Left lobe of liver (tissue), 2 donors: Measurements from ENCODE around the gene TNFRSF8. TPM values are rescaled to one million over a fixed set of nuclear protein-coding genes. Genes with fewer than 3 reads are reported as not detected.

Experiments
- ATAC-seq: fragments of 200-7000 bp; cut with Tn5 transposase; one replicate; pipeline ENCODE4 v1.9.1; 2020; ENCODE audit warnings: mild to moderate bottlenecking, moderate library complexity
- DNase-seq: peaks from one replicate; pipeline ENCODE4 v3.0.0-alpha.2; 2020; ENCODE audit warnings: low spot score
- total RNA-seq: library from RNA; stranded (reverse); gene quantifications from one replicate; pipeline ENCODE4 v1.2.1, GENCODE V29; 2021
- donor health status: DM: no; HTN: no; CAD: no; lungs with moderate emphysema.
- donor health status: DM: no; HTN: yes; CAD: no.

Gene TNFRSF8
- total RNA-seq, 1 donor from 2014 or later = 0.18 TPM

DNA sequence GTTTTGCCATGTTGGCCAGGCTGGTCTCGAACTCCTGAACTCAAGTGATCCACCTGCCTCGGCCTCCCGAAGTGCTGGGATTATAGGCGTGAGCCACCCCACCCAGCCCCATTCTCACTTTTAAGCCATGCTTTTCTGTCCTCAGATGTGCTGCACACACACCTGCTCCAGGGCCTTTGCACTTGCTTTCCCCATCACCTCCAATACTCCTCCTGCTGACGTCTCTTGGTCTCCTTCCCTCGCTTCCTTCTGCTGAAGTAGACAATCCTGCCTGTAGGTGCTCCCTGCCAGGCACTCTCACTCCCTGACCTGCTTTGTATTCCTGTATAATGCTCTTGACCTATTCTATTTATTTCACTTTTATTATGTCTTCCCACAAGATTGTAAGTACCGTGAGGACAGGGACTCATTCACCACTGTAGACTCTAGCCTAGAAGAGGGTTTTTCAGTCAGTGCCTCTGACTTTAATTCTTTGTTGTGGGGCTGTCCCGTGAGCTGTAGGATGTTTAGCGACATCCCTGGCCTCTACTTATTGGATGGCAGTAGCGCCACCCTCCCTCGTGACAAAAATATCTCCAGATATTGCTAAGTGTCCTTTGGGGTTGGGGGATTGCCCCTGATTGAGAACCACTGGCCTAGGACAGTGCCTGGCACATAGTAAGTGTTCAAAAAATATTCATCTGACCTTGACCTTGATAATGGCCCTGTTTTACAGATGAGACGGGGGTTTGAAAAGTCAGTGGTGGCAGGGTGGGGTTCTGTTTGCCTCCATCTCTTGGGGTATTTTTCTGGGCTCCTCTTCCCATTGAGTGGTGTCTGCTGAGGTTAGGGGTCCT, 108.3 kb downstream of the TNFRSF8 start:
- no peak for DNase-seq
- no peak for ATAC-seq

DNA sequence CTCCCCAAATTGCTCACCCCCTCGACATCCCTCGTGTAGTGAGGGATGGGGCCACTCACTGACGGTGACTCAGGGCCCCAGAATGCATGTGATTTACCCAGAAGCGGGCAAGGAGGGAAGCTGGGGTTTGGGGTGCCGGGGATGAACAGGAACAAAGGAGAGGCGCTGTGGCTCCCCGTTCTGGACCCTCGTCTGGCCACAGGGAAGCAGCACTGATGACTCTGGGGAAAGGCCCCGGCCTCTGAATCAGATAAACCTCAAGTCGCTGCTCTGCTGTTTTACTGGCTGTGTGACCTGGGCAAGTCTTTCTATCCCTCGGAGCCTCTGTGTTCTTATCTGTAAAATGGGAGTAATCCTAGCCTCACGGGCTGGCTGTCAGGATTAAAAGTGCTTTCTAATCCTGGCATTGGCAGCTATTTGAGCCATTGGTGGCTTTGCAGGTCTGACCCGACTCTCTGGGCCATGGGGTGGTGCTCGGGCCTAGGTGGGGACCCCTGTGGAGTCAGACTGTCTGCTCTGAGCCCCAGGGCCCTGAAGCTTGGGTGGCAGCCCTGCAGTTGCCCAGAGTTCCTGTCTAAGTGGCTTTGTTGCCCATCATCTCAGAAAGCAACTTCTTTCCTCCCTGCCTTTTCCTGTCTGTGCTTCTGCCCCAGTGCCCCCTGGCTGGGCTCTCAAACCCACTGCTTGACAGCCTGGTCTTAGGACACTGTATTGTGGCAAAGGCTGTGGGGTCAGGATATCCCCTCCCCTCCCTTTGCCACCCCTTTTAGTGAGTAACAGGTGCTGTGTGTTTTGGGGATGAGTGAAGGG, 109.1 kb downstream of the TNFRSF8 start:
- ATAC-seq (no peak), DNase-seq (no peak)

DNA sequence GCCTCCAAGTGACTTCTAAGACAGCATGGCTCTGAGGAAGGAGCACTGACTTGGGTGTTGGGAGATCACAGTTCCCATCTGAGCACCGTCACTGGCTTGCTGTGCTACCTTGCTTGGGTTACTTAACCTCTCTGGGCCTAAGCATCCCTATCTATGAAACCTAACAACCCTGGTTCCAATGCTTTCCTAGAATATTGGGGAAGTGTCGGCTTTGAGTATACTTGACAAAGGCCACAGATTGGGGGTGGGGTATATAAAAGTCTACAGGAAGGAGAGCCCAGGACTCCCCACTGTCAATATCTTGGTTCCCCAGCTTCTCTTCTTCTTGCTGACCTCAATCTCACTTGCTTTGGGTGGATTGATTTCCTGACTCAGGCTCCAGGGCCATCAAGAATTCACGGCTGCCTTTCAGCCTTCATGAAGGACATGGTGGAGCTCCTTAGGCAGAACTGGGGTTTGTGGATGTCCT, 110.0 kb downstream of the TNFRSF8 start:
- ATAC-seq (no peak), DNase-seq (no peak)

DNA sequence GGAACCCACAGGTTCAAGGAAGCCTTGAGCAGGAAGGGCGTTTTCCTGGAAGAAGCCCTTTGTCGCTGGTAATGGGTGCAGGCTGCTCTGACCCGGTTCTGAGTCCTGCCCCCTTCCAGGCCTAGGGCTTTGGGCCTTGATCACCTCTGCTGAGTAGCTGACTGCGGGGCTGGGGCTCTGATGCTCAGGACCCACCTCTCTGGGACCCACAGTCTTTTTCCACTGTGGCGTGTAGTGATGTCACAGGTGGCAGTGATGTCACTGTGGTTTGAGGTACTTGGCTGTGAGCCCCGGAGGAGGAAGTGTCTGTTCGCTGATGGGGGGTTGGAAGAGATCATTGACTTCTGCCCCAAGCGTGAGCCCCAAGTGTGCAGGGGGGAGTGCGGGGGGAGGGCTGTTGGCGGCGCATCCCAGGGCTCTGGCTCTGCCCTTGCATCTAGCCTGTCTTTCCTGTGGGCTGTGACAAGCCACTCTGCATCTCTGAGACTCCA, 110.6 kb downstream of the TNFRSF8 start:
- DNase-seq (peak; percentile 68), ATAC-seq (no peak)

DNA sequence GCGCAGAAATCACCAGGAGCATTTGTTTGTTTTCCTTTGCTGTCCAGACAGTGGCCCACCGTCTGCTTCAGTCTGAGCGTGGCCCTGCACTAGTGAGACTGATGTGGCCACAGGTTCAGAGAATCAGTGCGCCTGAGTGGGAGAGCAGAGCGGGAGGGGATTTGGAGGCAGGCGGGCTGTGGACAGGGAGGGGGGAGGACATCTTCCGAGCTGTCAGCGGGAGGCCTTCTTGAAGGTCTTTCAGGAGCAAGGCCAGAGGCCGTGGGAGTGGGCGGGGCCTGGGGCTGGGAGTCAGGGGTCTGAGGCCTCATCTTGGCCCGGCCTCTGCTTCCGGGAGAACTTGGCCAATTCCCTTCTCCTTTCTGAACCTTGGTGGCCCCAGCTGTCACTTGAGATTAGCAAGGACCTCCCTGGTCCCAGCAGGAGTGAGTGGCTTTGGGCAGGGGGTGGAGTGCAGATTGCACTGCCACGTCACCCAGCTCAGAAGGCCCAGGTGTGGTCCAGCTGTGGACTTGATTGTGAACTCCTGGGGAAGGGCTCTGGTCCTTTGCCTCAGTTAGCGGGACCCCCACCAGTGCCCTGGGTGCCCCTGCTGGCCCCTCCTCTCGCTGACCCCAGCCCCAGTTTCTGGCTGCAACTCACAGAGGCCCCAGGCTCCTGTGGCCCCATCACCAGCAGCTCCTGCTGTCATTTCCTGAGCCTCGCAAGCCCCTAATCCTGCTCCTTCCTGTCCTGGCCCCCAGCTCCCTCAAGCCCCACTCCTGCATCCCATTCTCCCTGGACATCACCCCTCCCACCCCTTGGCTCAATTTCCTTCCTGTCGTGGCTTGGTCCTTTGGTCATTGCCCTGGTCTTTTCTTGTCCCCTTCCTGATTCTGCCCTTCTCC, 112.1 kb downstream of the TNFRSF8 start:
- ATAC-seq (peak; percentile 1), DNase-seq (peak; percentile 74)

DNA sequence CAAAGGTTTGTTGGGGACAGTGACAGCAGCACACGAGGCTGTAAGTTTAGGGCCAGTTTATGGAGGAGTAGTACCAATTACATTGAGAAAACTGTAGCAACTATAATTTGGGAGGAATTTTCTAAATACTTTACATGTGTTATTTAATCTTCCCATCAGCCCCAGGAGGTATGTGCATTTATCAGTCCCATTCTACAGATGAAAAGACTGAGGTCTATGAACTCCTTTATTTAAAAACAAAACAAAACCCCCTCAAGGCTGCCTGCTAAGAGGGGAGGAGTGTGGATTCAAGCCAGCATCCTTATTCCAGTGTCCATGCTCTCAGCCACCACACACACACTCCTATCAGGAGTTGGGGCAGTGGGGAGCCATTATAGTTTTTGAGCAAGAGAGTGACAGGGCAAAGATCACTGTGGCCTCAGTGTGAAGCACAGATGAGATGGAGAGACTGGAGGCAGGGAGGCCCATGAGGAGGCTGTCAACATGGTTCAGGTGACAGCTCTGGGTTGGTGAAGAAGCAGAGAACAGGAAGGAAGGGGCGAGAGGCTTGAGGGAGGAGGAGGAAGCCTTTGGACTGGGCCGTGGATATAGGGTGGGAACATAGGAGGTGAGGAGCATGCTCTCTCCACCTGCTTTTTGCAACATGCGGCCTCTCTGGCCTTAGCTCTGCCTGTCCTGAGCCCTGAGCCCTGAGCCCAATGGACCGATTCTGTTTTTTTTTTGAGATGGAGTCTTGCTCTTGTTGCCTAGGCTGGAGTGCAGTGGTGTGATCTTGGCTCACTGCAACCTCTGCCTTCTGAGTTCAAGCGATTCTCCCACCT, 113.4 kb downstream of the TNFRSF8 start:
- ATAC-seq (no peak), DNase-seq (no peak)

DNA sequence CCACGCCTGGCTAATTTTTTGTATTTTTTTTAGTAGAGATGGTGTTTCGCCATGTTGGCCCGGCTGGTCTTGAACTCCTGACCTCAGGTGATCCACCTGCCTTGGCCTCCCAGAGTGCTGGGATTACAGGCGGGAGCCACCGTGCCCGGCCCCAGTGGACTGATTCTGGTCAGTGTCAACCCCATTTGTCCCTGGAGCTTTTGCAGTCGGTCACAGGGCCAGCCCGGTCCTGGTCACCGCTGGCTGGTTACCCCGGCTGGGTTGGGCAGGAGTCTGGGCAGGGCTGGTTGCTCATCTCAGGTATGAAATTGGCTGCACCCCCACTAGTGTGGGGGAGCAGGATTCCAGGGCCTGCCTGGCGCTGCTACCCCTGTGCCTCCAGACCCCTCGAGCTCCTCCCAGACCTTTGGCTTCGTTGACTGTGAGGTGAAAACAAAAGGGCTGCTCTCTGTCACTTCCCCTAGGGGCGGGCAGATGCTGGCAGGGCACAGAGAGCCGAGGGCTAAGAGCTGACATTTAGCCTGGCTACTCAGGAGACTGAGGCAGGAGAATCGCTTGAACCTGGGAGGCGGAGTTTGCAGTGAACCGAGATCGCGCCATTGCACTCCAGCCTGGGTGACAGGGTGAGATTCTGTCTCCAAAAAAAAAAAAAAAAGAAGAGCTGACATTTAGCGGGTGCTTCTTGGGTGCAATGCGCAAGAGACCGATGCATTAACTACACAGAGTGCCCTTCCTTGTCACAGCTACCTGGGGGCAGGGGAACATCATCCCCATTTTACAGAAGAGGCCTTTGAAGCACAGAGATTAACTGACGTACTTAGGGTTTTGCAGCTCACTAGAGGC, 114.3 kb downstream of the TNFRSF8 start:
- ATAC-seq (no peak), DNase-seq (no peak)

DNA sequence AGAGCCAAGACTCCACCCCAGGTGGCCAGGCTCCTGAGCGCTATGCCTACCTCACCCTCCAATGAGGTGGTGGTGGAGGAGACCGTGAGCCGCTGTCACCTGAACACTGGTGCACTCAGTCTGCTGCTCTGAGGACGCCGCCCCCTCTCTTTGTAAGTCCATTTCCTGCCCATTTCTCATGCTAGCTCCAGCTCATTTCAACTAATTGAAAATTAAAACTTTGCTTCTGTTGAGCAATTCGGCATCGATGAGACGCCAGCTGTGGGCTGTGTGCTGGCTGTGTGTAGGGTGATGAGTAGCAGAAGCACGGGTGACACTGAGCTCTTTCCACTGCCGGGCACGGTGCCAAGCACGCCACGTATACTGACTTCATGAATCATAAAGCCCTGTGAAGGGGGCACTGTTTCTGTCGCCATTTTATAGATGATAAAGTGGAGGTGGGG, 114.9 kb downstream of the TNFRSF8 start:
- peak; percentile 78 for DNase-seq
- ATAC-seq = peak; percentile 64

DNA sequence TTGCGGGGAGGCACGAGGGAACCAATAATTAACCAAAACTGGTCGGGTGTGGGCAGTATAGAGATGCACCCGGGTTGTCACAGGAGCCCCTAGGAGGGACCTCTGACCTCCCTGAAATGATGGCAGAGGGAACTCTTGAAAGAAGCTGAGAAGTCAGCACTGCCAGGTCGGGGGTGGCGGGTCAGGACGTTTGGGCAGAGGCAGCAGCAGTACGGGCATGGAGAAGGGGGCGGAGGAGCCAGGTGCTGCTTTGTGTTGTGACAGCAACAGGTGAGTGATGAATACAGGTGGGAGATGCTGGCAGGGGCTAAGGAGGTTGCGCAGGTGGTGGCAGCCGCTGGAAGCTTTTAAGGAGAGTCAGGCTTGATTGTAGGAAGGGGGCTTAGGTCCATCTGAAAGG, 115.4 kb downstream of the TNFRSF8 start:
- DNase-seq (no peak), ATAC-seq (peak; percentile 7)

DNA sequence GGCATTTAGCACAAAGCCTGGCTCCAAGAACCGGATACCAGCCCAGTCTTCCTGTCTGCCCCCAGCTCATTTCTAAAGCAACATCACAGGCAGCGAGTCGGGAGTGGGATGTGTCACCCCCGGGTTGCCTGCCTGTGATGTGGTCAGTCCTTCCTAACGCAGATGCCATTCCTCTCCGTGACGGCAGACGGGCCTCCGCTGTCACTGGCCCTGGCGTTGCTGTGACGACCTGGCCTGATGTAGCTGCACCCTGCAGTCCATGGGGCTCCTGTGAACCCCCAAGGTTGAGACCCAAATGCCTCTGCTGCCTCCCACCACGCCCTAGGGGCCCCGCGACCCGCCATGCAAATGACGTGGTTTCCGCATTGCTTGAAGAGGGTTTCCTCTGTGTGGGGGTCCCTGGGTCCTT, 116.0 kb downstream of the TNFRSF8 start:
- ATAC-seq (no peak), DNase-seq (no peak)

DNA sequence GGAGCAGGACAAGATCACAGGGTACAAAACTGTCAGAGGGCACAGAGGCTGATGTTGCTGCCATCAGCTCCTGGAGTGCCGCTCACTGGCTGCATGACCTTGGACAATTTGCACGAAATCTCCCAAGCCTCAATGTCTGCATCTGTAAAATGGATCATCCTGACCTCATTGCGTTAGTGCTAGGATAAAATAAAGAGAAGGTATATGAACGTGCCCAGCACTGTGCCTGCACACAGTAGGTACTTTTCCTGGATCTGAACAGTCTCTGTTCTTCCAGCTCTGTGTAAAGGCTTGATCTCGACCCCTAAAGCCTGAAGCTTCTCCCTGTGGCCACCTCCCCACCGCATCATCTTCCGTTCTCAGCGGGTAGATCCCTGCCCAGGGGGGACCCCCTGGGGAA, 116.6 kb downstream of the TNFRSF8 start:
- ATAC-seq = no peak
- no peak for DNase-seq

DNA sequence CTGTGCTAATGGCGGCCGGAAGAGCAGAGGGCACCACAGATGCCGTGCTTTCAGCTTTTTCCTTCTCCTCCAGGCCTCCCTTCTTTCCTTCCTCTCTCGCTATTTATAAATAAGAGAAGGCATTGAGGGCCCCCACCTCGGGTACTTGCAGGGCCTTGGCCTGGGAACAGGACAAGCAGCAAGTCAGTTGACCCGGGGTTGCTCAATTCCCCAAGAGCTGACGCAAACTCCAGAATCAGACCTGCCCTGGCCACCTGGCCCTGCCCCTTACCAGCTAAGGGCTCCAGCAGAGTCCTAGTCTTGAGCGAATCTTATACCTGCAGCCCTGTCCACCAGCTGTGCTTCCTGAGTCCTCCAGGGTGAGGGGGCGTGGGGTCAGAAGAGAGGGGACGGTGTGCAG, 117.2 kb downstream of the TNFRSF8 start:
- DNase-seq = peak; percentile 97
- peak; percentile 73 for ATAC-seq

DNA sequence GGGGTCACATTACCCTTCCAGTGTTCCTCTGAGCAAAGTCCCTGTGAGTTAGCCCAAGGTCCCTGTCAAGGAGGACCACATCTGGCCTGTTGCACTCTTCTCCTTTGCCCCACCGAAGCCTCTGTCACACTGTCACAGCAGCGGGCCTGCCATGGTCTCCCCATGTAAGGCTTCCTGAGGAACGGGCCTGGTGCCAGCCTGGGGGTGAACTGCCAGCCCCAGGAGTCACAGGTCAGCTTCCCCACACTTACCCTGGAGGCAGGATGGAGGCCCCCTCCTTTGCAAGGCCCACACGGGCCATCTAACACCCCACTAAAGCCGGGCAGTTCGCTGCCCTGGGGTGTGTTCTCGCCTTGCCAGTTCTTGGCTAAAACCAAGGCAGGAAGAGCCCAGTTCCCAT, 117.8 kb downstream of the TNFRSF8 start:
- ATAC-seq = no peak
- DNase-seq = peak; percentile 62

DNA sequence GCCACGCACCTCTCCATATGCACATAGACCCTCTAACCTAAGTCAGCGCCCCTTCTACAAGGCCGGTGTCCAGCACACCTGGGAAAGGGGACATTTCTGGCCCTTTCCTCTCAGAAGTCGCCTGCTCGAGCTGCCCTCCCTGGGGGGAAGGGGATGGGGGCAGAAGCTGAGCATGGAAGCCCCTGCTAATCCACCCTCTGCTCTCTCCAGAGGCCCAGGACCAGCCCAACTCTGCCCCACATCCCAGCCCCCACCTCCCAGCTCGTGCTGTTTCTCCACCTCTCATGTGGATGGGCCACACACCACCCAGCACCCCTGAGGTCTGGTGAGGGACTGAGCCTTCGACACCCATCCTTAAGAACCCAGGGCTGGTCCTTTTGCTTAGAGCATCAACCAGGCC, 118.5 kb downstream of the TNFRSF8 start:
- DNase-seq (no peak), ATAC-seq (no peak)

DNA sequence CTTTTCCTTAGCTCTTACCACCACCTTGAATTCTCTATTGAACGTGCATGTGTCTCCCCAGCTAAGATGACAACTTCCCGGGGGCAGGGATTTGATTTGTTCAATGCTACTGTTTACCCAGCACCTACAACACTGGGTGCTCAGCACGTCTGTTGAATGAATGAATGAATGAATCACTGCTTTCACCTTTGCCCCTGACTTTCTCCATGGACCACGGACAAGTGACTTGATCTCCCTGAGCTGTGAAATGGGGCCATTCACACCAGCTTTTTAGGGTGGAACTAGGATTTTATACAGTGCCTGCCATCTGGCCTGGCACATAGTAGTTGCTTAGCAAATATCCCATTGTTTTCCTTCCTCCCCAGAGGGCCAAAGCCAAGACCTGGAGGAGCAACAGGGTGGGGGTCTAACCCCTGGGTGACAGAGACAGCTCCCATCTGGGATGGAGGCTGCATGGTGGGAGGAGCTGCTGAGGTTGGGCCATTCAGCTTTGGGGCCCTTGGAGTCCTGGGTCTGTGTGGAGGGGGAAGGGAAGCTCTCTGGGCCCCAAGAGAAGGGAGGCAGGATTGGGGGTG, 119.4 kb downstream of the TNFRSF8 start:
- ATAC-seq = no peak
- DNase-seq = no peak

DNA sequence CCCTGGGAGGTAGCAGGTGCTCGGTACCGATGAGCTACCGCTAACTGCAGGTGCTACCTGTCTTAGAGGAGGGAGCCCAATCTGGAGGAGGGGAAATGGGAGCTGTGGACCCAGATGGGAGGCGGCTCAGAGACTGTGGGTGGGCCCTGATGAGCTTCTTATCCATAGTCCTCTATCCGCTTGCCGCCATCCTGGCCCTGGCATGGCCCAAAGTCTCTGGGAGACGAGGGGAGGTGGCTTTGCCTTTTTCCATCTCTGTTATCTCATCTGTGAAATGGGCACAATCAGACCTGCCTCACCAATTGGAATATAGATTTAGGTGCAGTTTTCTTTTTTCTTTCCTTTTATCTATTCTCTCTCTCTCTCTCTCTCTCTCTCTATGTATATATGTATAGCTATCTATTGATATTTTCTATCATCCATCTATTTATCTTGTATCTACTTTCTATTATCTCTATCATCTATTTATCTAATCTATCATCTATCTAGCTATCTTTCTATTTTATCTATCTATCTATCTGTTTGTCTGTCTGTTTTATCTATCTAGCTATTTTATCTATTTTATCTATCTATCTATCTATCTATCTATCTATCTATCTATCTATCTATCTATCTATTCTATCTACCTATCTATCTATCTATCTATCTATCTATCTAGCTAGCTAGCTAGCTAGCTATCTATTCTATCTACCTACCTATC, 120.1 kb downstream of the TNFRSF8 start:
- ATAC-seq (no peak), DNase-seq (no peak)

DNA sequence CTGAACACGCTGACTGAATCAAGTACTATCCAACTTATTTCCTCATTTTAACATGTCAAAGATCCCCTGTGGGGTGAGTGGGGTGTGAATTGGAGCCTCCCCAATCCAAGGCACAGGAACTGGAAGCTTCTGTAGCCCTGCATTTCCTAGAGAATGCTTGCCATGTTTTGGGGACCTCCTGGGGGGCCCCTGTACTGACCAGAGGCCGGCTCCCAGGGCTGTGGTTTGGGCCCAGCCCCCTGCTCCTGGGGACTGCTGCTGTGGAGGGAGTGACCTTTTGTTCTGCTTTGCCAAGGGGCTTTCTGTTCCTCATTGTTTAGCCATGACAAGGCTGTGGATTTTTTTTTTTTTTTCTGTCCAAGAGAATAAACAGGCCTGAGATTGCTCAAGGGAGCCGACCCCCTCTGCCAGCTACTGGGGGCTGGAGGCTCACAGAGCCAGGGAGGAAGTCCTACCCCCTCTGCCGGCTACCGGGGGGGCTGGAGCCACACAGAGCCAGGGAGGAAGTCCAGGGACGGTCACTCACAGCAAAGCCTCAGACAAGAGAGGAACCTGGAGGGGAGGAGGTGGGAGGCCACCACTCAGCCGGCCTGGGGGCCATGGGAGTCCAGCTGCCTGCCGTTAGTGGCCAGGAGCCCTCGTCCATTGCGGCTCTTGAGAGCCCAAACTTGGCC, 121.0 kb downstream of the TNFRSF8 start:
- DNase-seq = peak; percentile 70
- ATAC-seq = peak; percentile 9
